ENCODE results near the gene OR11G2.

- TF ChIP-seq CTCF (IDR thresholded peaks at IDR 0.05) (no peak), POLR2A (IDR thresholded peaks at IDR 0.05) (no peak)
These were observed at the start of gene OR11G2 for GRCh38 chr14:20190596-20190995.

Measured in esophagus squamous epithelium (tissue), 4 donors.